Adipose tissue (tissue), 3 donors: ENCODE results near the gene CALHM3. TPM values are rescaled to one million over a fixed set of nuclear protein-coding genes. Genes with fewer than 3 reads are reported as not detected.

Source experiments
- H3K27ac ChIP-seq: one replicate; pipeline ENCODE4 v1.5.1; 2013; ENCODE audit warnings: low read depth, low read length
- WGBS, 3 donors: extraction: QIAGEN DNeasy Blood & Tissue Kit; methylation state at CpG; one replicate each; pipeline ENCODE4 v1.1.7; 2013; 5-methylcytosine and 5-hydroxymethylcytosine counted together
- polyA plus RNA-seq, 3 donors: library from polyadenylated mRNA; stranded (reverse); fragments of 200-250 nt; gene quantifications; one replicate each; pipeline ENCODE4 v1.2.3, GENCODE V29; 2013
- donor health status: healthy with polysubstance abuse.
- donor health status: Bipolar disorder and iron deficiency.
- donor health status: healthy.

The CALHM3 gene
- polyA plus RNA-seq, 3 donors = 0.37 TPM; not detected in 2

GRCh38 chr10:103457176-103457712, 21.8 kb downstream of the CALHM3 start:
- 74 to 91% (median 85%) methylated on average over 6 to 8 of the region's 8 CpGs for WGBS, 3 donors
- no peak overlapping the region for H3K27ac ChIP-seq

- WGBS, 3 donors = 90 to 96% (median 91%) methylated on average over 9 of the region's 9 CpGs
- H3K27ac ChIP-seq = no peak overlapping the region
These were observed 22.9 kb downstream of the CALHM3 start for GRCh38 chr10:103456074-103456660.

GRCh38 chr10:103455235-103455634, 23.8 kb downstream of the CALHM3 start:
- H3K27ac ChIP-seq = no peak overlapping the region
- 85 to 91% (median 88%) methylated on average over 25 of the region's 25 CpGs for WGBS, 3 donors

- 79 to 91% (median 83%) methylated on average over 4 of the region's 4 CpGs for WGBS, 3 donors
- no peak overlapping the region for H3K27ac ChIP-seq
These were observed 25.0 kb downstream of the CALHM3 start for GRCh38 chr10:103454026-103454425.

GRCh38 chr10:103452506-103453230, 26.4 kb downstream of the CALHM3 start:
- H3K27ac ChIP-seq = peak overlapping the region; percentile 71
- WGBS, 3 donors = 30 to 33% (median 31%) methylated on average over 22 to 27 of the region's 27 CpGs

GRCh38 chr10:103451831-103452505, 27.1 kb downstream of the CALHM3 start, which contains the start of gene CALHM2:
Gene CALHM2, minus strand, starts transcription at chr10:103452370. Its CDS starts 2,429 bp downstream, at chr10:103449941.
- peak within 1 kb of the TSS; percentile 71 for H3K27ac ChIP-seq
- WGBS, 3 donors = 0 to 7% (median 1%) methylated on average over 25 to 32 of the region's 32 CpGs

- H3K27ac ChIP-seq = peak overlapping the region; percentile 71
- 2 to 50% (median 9%) methylated on average over 14 of the region's 14 CpGs for WGBS, 3 donors
These were observed 27.8 kb downstream of the CALHM3 start for GRCh38 chr10:103451091-103451813.

- WGBS, 3 donors = 72 to 86% (median 74%) methylated on average over 12 of the region's 12 CpGs
- H3K27ac ChIP-seq = peak overlapping the region; percentile 48
These were observed 28.8 kb downstream of the CALHM3 start for GRCh38 chr10:103450201-103450695.

- peak overlapping the region; percentile 71 for H3K27ac ChIP-seq
- WGBS, 3 donors = 67 to 84% (median 72%) methylated on average over 33 to 34 of the region's 34 CpGs
These were observed 29.6 kb downstream of the CALHM3 start for GRCh38 chr10:103449208-103450144.

GRCh38 chr10:103448746-103449145, 30.3 kb downstream of the CALHM3 start:
- H3K27ac ChIP-seq = no peak overlapping the region
- WGBS, 3 donors = 33 to 73% (median 43%) methylated on average over 1 of the region's 1 CpG

- 95 to 97% (median 95%) methylated on average over 23 of the region's 23 CpGs for WGBS, 3 donors
- peak overlapping the region; percentile 65 for H3K27ac ChIP-seq
These were observed 31.9 kb downstream of the CALHM3 start for GRCh38 chr10:103447187-103447586.

GRCh38 chr10:103445767-103446567, 33.1 kb downstream of the CALHM3 start:
- 37 to 76% (median 44%) methylated on average over 12 of the region's 12 CpGs for WGBS, 3 donors
- peak overlapping the region; percentile 79 for H3K27ac ChIP-seq

- peak overlapping the region; percentile 79 for H3K27ac ChIP-seq
- WGBS, 3 donors = 81 to 89% (median 85%) methylated on average over 9 of the region's 9 CpGs
These were observed 33.7 kb downstream of the CALHM3 start for GRCh38 chr10:103445366-103445765.

GRCh38 chr10:103444478-103444877, 34.6 kb downstream of the CALHM3 start:
- WGBS, 3 donors = 59 to 82% (median 72%) methylated on average over 7 to 10 of the region's 10 CpGs
- H3K27ac ChIP-seq = no peak overlapping the region

- H3K27ac ChIP-seq = no peak overlapping the region
- WGBS, 3 donors = 71 to 84% (median 78%) methylated on average over 23 of the region's 23 CpGs
These were observed 35.4 kb downstream of the CALHM3 start for GRCh38 chr10:103443475-103444185.

GRCh38 chr10:103442031-103442461, 37.0 kb downstream of the CALHM3 start:
- WGBS, 3 donors = 73 to 81% (median 74%) methylated on average over 13 of the region's 13 CpGs
- H3K27ac ChIP-seq = no peak overlapping the region
